Femur (tissue), 1 donor: ENCODE results near the gene CSNK1A1L.
A peak's percentile ranks its signal among the peaks of the same experiment; 100 is the strongest.
"Not testable (repeated sequence)": the region's sequence is repeated elsewhere in the genome, so short reads cannot be mapped to it uniquely, and the experiment has no call there.

Experiments
- DNase-seq: peaks from one replicate; pipeline ENCODE4 v3.0.0-alpha.2; 2017

CSNK1A1L gene

GRCh38 chr13:37102896-37103295 lies 2.6 kb downstream of the CSNK1A1L start:
- no peak for DNase-seq

- DNase-seq, result no peak
Measured at GRCh38 chr13:37101201-37101600, 4.3 kb downstream of the CSNK1A1L start.

GRCh38 chr13:37100731-37101130 lies 4.7 kb downstream of the CSNK1A1L start:
- DNase-seq, result peak; percentile 47

- DNase-seq, result no peak
Measured at GRCh38 chr13:37097076-37097475, 8.4 kb downstream of the CSNK1A1L start.

- DNase-seq, result no peak
Measured at GRCh38 chr13:37094840-37095239, 10.6 kb downstream of the CSNK1A1L start.

GRCh38 chr13:37094099-37094498 lies 11.4 kb downstream of the CSNK1A1L start:
- no peak for DNase-seq

- no peak for DNase-seq
Measured at GRCh38 chr13:37091835-37092234, 13.6 kb downstream of the CSNK1A1L start.

- DNase-seq, result peak; percentile 40
Measured at GRCh38 chr13:37090912-37091311, 14.6 kb downstream of the CSNK1A1L start.

GRCh38 chr13:37089495-37089894 lies 16.0 kb downstream of the CSNK1A1L start:
- DNase-seq, result no peak

GRCh38 chr13:37087486-37087885 lies 18.0 kb downstream of the CSNK1A1L start:
- DNase-seq, result no peak

GRCh38 chr13:37085606-37086005 lies 19.9 kb downstream of the CSNK1A1L start:
- no peak for DNase-seq

- no peak for DNase-seq
Measured at GRCh38 chr13:37076818-37077217, 28.6 kb downstream of the CSNK1A1L start.

GRCh38 chr13:37075164-37075563 lies 30.3 kb downstream of the CSNK1A1L start:
- DNase-seq, result no peak

- DNase-seq, result no peak
Measured at GRCh38 chr13:37074703-37075102, 30.8 kb downstream of the CSNK1A1L start.

- no peak for DNase-seq
Measured at GRCh38 chr13:37072024-37072423, 33.4 kb downstream of the CSNK1A1L start.

GRCh38 chr13:37070956-37071355 lies 34.5 kb downstream of the CSNK1A1L start:
- no peak for DNase-seq

- no peak for DNase-seq
Measured at GRCh38 chr13:37070145-37070695, 35.2 kb downstream of the CSNK1A1L start.

GRCh38 chr13:37069597-37070103 lies 35.8 kb downstream of the CSNK1A1L start:
- no peak for DNase-seq

- DNase-seq, result no peak
Measured at GRCh38 chr13:37068962-37069361, 36.5 kb downstream of the CSNK1A1L start.

- DNase-seq, result no peak
Measured at GRCh38 chr13:37067874-37068273, 37.6 kb downstream of the CSNK1A1L start.

GRCh38 chr13:37065890-37066526 lies 39.5 kb downstream of the CSNK1A1L start:
- no peak for DNase-seq

- no peak for DNase-seq
Measured at GRCh38 chr13:37059848-37060192, 45.6 kb downstream of the CSNK1A1L start.

GRCh38 chr13:37058910-37059847 lies 46.3 kb downstream of the CSNK1A1L start, which contains the start of gene SUPT20H:
Gene SUPT20H, minus strand, starts transcription at chr13:37059688. Its CDS starts 8,198 bp downstream, at chr13:37051490.
- DNase-seq, result peak; percentile 97

- DNase-seq, result not testable (repeated sequence)
Measured at GRCh38 chr13:37056228-37056627, 49.2 kb downstream of the CSNK1A1L start.
